ENCODE data around the gene BUD23.
A peak's percentile ranks its signal among the peaks of the same experiment; 100 is the strongest.
"Not testable (repeated sequence)": the region's sequence is repeated elsewhere in the genome, so short reads cannot be mapped to it uniquely, and the experiment has no call there.

BUD23 gene, protein sequence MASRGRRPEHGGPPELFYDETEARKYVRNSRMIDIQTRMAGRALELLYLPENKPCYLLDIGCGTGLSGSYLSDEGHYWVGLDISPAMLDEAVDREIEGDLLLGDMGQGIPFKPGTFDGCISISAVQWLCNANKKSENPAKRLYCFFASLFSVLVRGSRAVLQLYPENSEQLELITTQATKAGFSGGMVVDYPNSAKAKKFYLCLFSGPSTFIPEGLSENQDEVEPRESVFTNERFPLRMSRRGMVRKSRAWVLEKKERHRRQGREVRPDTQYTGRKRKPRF

DNA sequence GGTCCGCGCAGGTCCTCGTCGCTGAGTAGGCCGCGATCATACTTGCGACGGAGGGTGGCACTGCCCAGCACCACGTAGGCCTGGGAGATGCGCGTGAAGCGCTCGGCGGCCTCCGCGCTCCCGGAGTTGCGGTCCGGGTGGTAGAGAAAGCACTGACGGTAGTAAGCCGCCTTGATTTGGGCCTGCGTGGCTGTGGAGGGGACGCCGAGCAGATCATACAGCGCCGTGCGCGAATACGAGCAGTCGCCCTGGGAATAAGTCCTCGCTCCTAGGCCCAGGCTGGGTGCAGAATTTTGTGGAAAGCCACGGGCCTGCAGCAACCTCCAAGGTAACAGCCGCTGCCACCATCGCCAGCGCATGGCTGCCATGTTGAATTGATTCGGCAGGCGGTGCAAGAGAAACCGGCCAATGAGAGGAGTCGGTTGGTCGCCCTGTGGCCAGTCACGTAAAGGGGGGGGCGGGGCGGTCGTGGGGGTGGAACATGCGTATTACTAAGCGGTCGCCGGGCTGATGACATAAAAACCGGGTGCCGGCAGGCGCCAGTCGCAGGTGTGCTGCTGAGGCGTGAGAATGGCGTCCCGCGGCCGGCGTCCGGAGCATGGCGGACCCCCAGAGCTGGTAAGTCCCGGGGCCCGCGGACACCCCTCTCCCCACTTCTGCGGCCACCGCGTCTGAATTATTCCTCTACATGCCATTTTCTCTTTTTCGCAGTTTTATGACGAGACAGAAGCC, at the start of gene BUD23, which contains the start of gene DNAJC30:
BUD23 (plus strand) TSS at position 542 of the 732 bp plus-strand sequence; CDS start at position 571, 29 bp downstream.
DNAJC30 (minus strand) TSS at position 398 of the 732 bp plus-strand sequence; CDS start at position 368, 30 bp downstream.
- DNase-seq (ENCODE audit: low spot score), result peak; percentile 95

DNA sequence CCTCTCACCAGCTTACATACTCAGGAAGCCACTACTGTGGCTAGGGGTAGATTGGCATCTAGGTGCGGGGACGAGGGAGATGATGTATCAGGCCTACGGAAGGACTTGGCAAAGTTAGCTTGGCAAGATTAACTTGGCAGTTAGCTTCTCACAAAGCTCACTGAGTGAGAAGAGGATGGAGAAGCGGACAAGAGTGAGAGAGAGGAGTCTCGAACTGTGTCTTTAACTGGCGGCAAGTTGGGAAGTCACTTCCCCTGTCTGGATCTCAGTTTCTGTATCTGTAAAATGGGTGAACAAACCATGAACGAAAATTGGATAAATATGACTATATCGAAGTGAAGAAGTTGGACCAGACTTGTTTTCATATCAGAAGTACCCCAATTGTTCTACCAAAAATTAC, 49.6 kb upstream of the BUD23 start:
- DNase-seq (ENCODE audit: low spot score), result no peak

DNA sequence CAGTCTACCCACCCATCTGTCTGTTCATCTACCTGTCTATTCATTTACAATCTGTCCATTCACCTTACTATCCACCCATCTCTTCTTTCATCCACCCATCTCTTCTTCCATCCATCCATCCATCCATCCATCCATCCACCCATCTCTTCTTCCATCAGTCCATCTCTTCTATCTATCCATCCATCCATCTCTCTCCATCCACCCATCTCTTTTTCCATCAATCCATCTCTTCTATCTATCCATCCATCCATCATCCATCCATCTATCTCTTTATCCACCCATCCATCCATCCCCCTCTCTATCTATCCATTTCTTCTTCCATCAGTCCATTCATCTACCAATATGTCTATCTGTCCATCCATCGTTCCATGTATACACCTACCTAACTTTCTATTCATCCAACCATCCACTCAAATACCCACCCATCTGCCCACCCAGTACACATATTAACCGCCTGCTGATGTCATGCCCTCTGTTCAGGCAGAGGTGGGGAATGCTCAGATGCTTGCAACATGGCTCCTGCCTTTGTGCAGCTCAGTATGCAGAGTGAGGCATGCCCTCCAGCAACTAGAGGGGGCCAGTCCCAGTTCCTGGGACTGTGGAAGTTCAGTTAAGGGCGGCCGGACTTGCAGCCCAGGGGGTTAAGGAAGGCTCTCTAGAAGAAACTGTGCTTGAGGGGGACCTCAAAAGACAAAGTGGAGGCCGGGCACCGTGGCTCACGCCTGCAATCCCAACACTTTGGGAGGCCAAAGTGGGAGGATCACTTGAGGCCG, 47.8 kb upstream of the BUD23 start:
- DNase-seq (ENCODE audit: low spot score), result no peak

DNA sequence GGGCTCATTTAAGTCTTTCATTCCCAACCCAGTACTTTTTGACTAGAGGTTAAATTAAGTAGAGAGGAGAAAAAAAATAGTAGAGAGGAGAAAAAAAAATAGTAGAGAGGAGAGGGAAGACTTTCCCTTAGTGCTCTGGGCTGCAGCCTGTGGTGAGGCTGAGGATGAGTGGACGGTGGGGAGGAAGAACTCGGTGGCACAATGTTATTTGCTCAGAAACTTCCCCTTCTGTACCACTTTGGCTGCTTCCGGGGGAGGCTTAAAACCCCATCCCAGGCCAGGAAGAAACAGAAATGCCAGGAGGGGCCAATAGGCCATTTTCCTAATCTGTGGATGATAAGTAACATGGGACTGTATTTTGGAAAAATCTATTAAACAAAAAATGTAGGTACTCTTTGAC, 44.5 kb upstream of the BUD23 start:
- no peak for DNase-seq (ENCODE audit: low spot score)

DNA sequence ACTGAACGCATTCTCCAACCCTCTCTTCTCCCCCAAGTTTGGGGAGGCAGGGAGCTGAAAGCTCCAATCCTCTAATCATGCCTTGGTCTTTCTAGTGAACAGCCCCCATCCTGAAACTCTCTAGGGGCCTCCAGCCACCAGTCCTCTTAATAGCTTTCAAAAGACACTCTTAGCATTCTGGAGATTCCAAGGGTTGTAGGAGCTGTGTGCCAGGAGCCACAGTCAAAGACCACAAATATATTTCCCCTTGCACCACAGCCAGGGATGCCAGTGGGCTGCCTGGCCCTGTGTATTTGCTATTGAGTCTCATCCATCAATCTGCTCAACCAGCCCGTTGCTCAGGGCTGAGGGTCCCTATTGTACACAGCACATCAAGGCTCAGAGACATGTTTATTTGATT, 40.6 kb upstream of the BUD23 start:
- no peak for DNase-seq (ENCODE audit: low spot score)

DNA sequence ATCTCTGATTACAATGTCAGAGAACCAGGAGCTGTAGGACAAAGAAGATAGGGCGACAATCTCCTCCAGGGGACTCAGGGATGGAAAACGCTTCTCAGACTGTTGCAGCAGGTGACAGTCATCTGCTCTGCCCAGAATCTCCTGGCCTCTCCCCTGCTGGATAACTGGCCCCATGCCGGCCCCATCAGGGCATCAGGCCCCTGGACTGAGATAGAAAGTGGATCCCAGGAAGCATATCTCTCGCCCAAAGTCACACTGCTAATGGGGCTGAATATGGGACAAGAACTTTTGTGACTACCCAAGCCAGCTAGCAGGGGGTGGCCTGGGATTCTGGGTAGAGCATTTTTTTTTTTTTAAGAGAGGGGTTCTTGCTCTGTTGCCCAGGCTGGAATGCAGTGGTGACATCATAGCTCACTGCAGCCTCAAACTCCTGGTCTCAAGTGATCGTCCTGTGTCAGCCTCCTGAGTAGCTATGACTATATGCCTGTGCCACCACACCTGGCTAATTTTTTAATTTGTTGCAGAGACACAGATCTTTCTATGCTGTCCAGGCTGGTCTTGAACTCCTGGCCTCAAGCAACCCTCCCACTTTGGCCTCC, 38.6 kb upstream of the BUD23 start:
- DNase-seq (ENCODE audit: low spot score), result no peak

DNA sequence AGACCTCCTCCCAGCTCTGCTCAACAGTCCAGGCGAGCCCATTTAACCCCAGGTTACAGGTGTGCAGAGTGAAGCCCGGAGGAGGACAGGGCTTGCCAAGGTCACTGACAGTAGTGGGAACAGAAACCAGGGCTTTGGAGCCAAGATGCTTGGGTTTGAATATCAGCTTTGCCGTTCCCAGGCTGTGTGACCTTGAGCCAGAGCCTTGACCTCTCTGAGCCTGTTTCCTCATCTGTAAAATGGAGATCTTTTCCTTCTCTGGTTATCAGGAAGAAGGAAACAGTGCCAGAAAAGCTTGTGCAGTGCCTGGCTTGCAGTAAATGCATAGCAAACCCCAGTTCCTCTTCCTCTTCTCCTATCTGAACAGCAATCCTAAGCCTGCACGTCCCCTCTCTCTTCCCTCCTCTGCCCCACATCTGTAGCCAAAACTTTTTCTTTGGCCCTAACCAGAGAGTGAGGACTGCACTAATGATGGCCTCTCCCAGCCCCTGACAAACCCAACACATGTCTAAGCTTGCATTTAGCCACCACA, 37.7 kb upstream of the BUD23 start:
- DNase-seq (ENCODE audit: low spot score), result no peak

DNA sequence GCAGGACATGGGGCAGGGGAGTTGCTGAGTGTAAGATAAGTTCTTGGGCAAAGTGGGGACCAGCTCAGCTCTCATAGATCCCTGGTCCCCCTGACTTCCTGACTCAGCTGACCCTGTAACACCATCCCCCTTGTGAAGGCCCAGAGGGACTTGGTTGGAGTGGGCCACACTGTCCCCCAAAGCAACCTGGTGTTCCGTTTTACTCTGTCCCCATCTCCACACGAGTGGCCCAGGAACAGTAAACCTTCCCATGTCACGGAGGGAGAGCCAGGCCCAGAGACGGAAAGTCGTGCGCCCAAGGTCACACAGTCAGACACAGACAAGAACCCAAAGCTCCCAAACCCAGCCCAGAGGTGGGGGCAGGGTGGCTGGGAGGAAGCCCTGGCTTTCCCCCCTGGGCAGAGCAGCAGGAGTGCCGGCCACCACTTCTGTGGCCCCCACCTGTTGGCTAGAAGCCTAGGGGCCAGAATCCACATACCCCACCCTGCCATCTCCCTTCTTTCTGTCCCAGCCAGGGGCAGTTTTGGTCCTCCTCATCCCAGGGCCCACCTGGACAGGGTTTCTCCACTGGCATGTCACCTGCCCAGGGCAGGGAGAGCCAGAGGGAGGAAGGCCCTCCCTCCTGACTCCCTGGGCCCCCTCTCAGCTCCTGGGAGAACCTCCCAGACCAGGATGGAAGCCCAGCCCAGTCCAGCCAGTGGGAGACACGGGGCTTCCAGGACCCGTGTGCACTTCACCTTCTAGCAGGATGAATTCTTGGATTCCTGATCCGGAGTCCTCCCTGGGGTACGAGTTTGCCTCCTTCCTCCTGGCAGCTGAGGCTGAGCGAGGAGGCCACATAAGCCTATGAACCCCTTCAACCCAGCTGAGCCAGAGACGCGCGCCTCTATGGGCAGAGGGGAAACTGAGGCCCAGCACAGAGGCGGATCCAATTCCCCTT, 36.3 kb upstream of the BUD23 start:
- DNase-seq (ENCODE audit: low spot score), result no peak

DNA sequence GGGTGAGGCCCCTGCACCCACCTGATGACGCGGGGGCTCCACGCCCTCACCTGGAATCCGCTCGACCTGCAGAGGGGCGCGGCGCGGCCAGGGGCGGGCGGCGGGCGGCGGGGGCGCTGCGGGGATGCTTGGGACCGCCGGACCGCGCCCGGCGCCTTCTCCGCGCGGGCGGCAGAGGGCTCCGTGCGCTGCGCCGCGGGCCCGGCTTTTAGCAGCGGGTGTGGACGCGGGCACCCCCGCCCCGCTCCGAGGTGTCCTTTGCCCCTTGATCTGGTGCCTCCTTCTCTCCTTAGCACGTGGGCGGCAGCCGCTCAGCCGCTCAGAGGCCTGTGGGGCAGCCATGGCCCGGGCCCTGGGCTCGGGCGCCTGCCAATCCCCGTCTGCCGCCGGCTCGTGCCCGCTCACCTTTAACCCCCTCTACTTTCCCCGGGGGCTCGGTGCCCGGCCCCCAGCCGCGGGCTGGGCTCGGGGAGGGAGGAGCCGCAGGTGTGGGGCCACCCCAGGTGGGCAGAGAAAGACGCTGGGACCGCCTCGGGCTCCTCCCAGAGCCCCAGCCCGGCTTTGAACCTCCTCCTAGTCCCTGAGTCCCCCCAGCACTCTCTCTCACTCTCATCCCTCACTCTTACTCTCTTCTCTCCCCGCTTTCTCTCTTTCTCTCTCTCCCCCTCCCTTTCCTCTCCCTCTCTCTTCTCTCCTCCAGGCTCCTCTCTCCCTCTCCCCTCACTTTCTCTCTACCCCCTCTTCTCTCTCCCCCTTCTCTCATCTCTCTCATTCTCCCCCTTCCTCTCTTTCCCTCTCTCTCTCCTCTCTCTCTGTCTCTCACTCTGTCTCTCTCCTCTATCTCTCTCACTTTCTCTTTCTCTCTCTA, 35.4 kb upstream of the BUD23 start:
- peak; percentile 22 for DNase-seq (ENCODE audit: low spot score)

DNA sequence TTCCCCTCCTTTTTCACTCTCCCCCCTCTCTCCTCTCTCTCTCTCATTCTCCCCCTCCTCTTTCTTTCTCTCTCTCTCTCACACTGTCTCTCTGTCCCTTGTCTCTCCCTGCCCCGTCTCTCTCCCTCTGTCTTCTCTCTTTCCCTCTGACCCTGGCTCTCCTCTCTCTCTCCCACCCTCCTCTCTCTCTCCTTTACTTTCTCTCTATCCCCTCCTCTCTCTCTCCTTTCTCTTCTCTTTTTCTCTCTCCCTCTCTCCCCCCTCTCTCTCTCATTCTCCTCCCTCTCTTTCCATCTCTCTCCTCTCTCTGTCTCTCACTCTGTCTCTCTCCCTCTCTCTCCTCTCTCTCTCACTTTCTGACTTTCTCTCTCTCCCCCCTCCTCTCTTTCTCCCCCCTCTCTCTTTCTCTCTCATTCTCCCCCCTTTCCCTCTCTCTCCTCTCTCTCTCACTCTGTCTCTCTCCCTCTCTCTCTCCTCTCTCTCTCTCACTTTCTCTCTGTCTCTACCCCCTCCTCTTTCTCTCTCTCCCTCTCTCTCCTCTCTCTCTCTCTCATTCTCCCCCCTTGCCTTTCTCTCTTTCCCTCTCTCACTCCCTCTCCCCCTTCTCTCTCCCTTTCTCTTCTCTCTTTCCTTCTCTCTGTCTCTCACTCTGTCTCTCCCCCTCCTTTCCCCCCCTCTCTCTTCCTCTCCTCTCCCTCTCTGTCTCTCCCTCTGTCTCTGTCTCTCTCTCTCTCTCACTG, 34.6 kb upstream of the BUD23 start:
- no peak for DNase-seq (ENCODE audit: low spot score)

DNA sequence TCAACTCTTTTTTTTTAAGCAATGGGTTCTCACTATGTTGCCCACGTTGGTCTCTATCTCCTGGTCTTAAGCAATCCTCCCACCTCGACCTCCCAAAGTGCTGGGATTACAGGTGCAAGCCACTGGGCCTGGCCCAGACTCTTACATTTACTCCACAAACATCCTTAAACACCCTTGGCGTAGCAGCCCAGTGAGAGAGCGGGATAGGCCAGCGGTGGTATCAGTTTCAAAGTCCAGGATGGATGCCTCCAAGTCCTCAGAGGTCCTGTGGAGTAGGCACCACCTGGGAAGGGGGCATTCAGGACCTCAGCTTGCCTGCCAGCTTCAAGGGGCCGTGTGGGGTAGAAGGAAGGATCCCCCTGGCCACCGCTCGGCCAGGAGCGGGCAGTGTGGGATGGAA, 33.8 kb upstream of the BUD23 start:
- no peak for DNase-seq (ENCODE audit: low spot score)

DNA sequence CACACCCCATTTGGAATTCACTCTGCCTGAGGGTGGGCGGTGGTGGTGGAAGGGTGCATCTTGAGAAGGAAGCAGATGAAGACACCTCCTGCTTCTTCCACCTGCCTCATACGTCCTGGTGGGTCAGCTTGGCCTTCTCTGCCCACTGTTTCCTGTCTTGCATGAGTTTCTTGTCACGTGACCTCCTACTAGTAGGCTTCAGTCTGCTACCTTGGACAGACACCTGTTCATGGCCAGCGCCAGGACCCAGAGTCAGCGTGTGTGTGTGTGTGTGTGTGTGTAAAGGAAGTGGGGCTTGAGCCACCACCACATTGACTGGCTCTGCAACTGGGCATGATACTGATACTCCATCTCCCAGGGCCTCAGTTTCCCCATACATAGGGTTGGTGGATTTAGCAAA, 32.9 kb upstream of the BUD23 start:
- DNase-seq (ENCODE audit: low spot score), result no peak

DNA sequence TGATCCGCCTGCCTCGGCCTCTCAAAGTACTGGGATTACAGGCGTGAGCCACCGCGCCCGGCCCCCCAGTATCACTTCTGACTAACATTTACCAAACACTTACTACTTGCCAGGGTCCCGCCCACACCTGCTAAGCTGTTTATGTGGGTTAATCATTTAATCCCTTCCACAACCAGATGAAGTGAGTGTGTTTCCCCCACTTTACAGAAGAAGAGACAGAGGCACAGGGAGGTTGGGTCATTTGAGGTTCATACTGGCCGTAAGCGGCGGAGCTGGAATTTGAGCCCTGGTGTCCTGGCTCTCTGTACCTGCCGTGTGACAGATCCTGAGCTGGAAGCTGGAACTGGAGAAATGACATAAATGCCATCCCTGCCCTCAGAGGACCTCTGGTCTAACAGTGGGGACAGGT, 30.9 kb upstream of the BUD23 start:
- DNase-seq (ENCODE audit: low spot score), result no peak

DNA sequence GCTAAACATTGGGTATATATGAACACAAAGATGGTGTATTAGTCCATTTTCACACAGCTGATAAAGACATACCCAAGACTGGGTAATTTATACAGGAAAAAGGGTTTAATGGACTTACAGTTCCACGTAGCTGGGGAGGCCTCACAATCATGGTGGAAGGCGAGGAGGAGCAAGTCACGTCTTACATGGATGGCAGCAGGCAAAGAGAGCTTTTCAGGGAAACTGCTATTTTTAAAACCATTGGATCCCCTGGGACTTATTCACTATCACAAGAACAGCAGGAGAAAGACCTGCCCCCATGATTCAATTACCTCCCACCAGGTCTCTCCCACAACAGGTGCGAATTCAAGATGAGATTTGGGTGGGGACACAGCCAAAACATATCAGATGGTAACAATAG, 28.1 kb upstream of the BUD23 start:
- DNase-seq (ENCODE audit: low spot score), result not testable (repeated sequence)

DNA sequence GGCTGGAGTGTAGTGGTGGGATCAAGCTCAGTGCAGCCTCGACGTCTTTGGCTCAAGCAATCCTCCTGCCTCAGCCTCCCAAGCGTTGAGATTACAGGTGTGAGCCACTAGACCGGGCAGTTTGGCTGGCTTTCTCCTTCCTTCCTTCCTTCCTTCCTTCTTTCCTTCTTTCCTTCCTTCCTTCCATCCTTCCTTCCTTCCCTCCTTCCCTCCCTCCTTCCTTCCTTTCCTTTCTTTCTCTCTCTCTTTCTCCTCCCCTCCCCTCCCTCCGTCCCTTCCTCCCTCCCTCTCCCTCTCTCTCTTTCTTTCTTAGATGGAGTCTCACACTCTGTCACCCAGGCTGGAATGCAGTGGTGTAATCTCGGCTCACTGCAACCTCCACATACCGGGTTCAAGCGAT, 23.4 kb upstream of the BUD23 start:
- DNase-seq (ENCODE audit: low spot score), result no peak

DNA sequence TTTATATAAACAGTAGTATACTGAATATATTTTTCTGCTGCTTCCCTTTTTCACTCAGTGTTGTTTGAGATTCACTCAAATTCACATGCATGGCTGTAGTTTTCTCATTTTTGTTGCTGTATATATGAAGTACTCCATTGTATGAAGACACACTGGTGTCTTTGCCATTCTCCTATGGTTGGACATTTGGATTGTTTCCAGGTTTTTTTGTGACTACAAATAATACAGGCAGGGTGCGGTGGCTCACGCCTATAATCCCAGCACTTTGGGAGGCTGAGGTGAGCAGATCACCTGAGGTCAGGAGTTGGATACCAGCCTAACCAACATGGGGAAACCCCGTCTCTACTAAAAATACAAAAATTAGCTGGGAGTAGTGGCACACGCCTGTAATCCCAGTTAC, 22.8 kb upstream of the BUD23 start:
- DNase-seq (ENCODE audit: low spot score), result not testable (repeated sequence)

DNA sequence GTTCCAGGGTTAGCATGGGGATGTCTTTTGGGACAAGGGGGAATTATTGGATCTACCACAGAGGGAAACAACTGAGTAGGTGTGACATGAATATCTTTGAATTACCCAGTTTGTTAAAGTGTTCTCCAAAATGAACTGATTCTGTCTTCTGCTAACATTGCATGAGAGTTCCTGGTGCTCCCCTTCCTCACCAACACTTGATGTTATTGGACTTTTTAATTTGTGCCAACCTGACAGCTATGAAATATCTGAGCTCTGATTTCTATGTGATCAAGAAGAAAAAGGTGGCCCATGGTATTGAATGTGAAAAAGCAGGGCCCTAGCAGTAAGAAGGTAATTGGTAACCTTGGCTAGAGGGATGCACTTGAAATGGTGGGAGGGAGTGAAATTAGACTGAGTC, 20.4 kb upstream of the BUD23 start:
- no peak for DNase-seq (ENCODE audit: low spot score)

DNA sequence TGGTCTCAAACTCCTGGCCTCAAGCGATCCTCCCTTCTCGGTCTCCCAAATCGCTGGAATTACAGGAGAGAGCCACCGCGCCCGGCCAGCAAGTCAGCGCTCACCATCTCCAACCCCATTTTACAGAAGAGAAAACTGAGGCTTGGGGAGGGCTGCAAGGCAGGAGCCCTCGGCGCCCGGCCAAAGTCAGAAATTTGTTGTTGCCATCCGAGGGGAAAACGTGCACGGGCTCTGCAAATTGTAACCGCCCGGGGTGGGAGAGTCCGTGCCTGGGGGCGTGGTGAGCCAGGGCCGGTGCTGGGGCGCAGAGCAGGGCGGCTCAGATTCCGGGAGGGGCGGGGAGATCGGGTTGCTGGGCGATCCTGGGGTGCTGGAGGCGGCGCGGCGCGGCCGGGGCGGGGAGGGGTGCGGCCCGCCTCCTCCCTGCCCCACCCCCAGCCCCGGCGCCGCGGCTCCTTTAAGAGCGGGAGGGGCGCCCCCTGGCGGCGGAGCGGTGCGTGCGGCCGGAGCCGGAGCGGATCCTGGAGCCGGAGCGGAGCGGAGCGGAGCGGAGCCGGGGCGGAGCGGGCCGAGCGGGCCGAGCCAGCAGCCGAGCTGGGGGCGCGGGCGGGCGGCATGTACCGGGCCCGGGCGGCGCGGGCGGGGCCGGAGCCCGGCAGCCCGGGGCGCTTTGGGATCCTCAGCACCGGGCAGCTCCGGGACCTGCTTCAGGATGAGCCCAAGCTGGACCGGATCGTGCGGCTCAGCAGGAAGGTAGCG, 15.9 kb upstream of the BUD23 start, which contains the start of gene VPS37D:
VPS37D (plus strand) TSS at position 488 of the 759 bp plus-strand sequence; CDS start at position 616, 128 bp downstream.
- peak; percentile 93 for DNase-seq (ENCODE audit: low spot score)

All from CD4-positive, alpha-beta T cell treated with Interleukin-2 at 100 ng/mL for 4 hours (primary cell).